ENCODE results near the gene CFHR2.
"Not testable (repeated sequence)": the region's sequence is repeated elsewhere in the genome, so short reads cannot be mapped to it uniquely, and the experiment has no call there.

CFHR2 gene

DNA sequence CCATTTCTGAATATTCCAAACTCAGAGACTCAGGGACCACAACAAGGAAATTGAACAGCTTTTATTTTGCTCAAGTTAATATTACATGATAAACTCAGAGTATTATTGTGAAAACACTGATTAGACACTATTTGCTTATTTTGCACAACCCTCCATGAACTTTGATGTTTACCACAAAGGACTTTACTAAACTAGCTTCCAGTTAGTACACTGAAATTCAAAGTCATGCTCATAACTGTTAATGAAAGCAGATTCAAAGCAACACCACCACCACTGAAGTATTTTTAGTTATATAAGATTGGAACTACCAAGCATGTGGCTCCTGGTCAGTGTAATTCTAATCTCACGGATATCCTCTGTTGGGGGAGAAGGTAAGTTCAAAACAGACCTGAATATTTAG is at the start of gene CFHR2:
Gene CFHR2 (plus strand): TSS at position 171 of the 400 bp plus-strand sequence. CDS start 143 bp downstream, at position 314.
- not testable (repeated sequence) for DNase-seq

GRCh38 chr1:196896355-196896754 is 47.2 kb upstream of the CFHR2 start:
- DNase-seq = no peak

DNA sequence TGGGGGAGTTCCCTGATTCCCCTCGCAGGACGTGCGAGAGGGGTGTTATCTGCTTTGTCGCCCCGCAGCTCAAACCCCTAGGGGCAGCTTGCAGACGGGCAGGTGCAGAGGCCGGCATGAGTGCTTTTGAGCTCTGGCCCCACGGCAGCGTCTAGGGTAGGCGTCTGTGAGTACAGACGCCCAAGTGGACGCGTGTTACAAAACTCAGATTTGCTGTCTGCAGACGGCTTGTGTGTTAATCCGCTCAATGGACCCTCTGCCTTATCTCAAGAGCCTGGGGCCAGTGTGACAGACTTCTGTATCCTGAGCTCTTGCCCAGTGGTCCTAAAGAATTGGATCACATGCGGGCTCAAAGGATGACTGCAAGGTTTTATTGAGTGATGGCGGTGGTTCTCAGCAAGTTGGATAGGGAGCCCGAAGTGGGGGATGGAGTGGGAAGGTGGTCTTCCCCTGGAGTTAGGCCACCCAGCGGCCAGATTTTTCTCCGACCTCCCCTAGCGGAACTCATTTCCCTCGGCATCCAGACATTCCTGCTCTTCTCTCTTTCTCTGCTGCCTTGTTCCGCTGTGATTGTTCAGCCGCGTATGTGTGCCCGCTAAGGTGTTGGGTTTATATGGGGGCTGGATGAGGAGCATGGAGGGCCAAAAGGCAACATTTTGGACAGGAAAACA is 46.2 kb upstream of the CFHR2 start:
- no peak for DNase-seq

- no peak for DNase-seq
Measured at GRCh38 chr1:196902344-196902743, 41.2 kb upstream of the CFHR2 start.

DNA sequence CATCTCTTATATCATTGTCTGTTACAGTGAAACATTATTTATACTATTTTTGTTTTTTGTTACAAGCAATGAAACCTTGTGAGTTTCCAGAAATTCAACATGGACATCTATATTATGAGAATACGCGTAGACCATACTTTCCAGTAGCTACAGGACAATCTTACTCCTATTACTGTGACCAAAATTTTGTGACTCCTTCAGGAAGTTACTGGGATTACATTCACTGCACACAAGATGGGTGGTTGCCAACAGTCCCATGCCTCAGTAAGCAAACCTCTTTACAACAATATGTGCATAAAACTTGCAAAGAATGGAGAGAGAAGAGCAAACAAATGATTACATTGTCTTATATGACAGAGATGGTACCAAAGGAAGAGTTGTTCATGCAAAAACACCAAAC is 33.3 kb upstream of the CFHR2 start:
- no peak for DNase-seq

GRCh38 chr1:196912283-196912682 is 31.3 kb upstream of the CFHR2 start:
- not testable (repeated sequence) for DNase-seq

GRCh38 chr1:196926839-196927238 is 16.7 kb upstream of the CFHR2 start:
- not testable (repeated sequence) for DNase-seq

GRCh38 chr1:196932853-196933252 is 10.7 kb upstream of the CFHR2 start:
- not testable (repeated sequence) for DNase-seq

DNA sequence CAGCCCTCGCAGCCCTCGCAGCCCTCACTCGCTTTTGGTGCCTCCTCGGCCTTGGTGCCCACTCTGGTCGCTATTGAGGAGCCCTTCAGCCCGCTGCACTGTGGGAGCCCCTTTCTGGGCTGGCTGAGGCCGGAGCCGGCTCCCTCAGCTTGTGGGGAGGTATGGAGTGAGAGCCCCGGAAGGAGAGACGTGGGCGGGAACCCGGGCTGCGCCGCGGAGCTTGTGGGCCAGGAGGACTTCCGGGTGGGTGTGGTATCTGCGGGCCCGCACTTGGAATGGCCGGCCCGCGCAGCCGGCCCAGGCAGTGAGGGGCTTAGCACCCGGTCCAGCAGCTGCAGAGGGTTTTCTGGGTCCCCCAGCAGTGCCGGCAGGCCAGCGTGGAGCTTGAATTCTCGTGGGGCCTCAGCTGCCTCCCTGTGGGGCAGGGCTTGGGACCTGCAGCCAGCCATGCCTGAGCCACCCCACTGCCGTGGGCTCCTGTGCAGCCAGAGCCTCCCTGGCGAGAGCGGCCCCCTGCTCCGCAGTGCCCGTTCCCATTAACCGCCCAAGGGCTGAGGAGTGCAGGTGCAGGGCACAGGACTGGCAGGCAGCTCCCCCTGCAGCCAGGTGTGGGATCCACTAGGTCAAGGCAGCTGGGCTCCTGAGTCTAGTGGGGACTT is 9.9 kb upstream of the CFHR2 start:
- no peak for DNase-seq

GRCh38 chr1:196941474-196941873 is 2.1 kb upstream of the CFHR2 start:
- not testable (repeated sequence) for DNase-seq

GRCh38 chr1:196951711-196952394 is 8.3 kb downstream of the CFHR2 start:
- no peak for DNase-seq

DNA sequence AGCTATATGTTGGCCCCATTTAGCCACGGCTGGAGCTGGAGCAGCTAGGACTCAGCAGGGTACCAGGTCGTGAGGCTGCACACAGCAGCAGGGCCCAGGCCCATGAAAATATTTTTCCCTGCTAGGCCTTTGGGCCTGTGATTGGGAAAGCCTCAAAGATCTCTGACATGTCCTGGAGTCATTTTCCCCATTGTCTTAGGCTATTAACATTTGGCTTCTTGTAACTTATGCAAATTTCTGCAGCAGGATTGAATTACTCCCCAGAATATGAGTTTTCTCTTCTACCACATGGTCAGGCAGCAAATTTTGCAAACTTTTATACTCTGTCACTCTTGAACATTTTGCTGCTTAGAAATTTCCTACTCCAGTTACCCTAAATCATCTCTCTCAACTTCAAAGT is 11.2 kb downstream of the CFHR2 start:
- DNase-seq = no peak

DNA sequence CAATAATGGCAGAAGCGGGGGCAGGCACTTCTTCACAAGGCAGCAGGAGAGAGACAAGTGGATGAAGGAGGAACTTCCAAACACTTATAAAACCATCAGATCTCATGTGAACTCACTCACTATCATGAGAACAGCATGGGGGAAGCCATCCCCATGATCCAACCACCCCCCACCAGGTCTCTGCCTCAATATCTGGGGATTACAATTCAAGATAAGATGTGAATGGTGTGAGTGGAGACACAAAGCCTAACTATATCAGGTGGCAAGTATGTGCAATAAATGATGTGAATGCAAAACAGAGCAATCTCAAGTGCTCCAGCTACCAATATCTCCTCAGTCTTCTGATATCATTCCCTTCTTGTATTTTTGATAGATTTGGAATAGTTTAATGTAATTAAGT is 12.4 kb downstream of the CFHR2 start:
- no peak for DNase-seq

DNA sequence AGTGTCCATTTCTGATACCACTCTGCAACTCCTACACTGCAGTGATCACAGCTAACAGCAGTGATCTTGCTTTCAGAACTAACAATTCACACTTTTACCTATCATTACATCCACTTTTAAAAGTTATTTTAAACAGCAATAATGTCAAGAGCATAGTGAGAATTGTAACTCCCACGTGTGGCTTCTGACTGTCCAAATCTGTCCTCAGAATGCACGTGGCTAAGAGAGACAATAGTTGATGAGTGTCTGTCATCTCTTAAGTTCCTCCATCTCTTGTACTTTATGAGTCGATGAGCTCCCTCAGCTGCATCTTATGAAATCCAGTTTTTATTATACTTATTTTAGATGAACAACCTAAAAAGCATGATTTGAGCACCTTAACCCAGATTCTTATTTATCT is 17.3 kb downstream of the CFHR2 start:
- no peak for DNase-seq

GRCh38 chr1:196970182-196970581 is 26.6 kb downstream of the CFHR2 start:
- DNase-seq = no peak

GRCh38 chr1:196976278-196976677 is 32.7 kb downstream of the CFHR2 start:
- DNase-seq = no peak

DNA sequence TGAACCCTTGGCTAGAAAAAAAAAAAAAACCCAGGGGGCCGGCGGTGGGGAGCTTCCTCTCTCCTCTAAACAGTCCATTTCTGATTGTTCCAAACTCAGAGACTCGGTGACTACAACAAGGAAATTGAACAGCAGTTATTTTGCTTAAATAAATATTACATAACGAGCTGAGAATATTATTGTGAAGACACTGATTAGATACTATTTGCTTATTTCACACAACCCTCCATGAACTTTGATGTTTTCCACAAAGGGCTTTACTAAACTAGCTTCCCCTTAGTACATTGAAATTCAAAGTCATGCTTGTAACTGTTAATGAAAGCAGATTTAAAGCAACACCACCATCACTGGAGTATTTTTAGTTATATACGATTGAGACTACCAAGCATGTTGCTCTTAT is 33.7 kb downstream of the CFHR2 start, which contains the start of gene CFHR5:
Gene CFHR5 (plus strand): TSS at position 279 of the 400 bp plus-strand sequence. CDS start 109 bp downstream, at position 388.
- no peak for DNase-seq

DNA sequence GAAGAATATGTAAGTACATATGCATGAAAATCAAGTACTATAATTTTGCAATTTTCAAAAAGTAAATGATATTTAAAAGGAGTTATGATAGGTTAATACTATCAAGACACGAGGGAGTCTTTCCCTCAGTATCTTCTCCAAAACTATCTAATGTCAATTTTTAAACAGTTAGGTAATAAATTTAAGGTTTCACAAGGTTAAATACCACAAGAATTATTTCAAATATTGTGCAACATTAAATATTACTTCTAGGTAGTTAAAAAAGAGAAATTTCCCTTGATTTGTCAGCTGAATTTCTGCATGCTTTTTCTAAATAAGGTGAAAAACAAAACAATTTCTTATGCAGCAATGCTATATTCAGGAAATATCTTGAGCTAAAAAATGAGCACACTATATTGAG is 37.3 kb downstream of the CFHR2 start:
- DNase-seq = no peak

DNA sequence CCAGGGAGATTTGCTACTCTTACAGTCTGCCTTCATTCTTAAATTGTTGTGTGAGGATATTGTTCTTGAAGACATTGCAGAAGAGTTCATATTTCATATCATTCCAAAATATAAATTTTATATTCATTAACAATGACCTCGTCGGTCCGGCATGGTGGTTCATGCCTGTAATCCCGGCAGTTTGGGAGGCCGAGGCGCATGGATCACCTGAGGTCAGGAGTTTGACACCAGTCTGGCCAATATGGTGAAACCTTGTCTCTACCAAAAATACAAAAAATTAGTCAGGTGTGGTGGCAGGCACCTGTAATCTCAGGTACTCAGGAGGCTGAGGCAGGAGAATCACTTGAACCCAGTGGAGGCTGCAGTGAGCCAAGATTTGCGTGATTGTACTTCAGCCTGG is 38.7 kb downstream of the CFHR2 start:
- DNase-seq = not testable (repeated sequence)

DNA sequence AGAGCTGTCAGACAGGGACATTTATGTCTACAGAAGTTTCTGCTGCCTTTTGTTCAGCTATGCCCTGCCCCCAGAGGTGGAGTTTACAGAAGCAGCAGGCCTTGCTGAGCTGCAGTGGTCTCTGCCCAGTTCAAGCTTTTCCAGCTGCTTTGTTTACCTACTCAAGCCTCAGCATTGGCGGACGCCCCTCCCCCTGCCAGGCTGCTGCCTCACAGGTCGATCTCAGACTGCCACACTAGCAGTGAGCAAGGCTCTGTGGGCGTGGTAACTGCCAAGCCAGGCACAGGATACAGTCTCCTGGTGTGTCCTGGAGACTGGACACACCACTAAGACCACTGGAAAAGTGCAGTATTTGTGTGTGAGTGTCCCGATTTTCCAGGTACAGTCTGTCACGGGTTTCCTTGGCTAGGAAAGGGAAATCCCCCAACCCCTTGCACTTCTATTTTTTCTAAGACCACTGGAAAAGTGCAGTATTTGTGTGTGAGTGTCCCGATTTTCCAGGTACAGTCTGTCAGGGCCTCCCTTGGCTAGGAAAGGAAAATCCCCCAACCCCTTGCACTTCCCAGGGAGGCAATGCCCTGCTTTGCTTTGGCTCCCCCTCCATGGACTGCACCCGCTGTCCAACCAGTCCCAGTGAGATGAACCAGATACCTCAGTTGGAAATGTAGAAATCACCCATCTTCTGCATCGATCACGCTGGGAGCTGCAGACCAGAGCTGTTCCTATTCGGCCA is 48.5 kb downstream of the CFHR2 start:
- peak; percentile 6 for DNase-seq

DNA sequence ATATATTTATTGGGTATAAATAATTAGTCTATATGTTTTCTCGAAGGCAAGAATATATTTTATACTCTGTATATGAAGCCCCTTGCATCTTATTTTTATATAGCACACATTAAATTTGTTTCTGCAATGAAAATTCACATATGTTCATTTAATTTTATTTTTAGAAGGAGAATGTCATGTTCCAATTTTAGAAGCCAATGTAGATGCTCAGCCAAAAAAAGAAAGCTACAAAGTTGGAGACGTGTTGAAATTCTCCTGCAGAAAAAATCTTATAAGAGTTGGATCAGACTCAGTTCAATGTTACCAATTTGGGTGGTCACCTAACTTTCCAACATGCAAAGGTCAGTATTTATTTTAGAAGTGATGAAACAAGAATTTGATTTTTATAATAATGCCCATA is 50.4 kb downstream of the CFHR2 start:
- DNase-seq = no peak

DNA sequence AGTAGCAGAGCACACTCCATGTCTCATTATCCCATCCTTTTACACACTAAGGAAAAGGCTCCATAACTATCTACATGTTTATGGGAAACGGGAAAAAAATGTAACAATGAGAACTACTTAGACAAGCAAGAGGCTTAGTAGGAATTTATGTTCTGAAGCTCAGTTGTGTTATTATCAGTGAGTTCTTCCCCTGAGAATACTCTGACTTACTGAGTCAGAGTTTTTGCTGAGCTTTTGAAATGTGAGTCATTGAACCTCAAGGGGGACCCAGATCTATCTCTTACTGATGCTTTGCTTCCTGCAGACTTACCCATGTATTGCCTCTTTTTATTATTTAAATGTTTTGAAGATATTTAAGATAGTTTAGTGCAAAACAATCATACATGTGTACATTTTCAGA is 53.9 kb downstream of the CFHR2 start:
- DNase-seq = no peak

DNA sequence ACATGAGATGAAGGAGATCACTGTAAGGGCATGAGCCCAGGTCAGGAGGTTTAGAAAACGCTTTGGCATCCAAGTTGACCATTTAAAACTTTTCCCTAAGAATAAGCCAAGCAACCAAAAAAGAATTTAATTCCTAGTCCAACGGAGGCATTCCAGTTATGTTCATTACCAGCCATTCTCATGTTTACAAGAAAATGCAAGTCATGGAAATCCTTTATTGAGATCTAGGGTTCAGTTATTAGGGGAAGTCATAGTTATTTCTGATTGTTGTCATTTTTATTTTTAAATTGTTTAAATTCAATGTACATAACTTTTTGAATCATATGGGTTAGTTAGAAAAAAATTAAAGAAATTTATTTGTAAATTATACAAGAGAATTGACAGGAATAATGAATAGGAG is 58.3 kb downstream of the CFHR2 start:
- no peak for DNase-seq
